NT2/D1 (cell line): ENCODE data around the gene MYD88.

Experiments
- DNase-seq: peaks from one replicate; pipeline ENCODE4 v3.0.0-alpha.2; 2011; ENCODE audit warnings: low read depth, low spot score
- H3K27me3 ChIP-seq: 2 replicates; pipeline ENCODE4 v1.6.0; 2011; ENCODE audit warnings: mild to moderate bottlenecking; ENCODE audit not compliant: insufficient read length, insufficient read depth
- H3K36me3 ChIP-seq: 2 replicates; pipeline ENCODE4 v1.6.1; 2011; ENCODE audit warnings: mild to moderate bottlenecking, low read length, mixed read lengths; ENCODE audit not compliant: insufficient read depth, insufficient read length
- H3K4me1 ChIP-seq: 2 replicates; pipeline ENCODE4 v1.5.1; 2011; ENCODE audit not compliant: insufficient read depth, insufficient read length
- H3K4me3 ChIP-seq: 2 replicates; pipeline ENCODE4 v1.5.1; 2011; ENCODE audit warnings: low read depth; ENCODE audit not compliant: insufficient read length
- H3K9ac ChIP-seq: 2 replicates; pipeline ENCODE4 v1.6.0; 2011; ENCODE audit warnings: low read depth; ENCODE audit not compliant: insufficient read length
- H3K9me3 ChIP-seq: 2 replicates; pipeline ENCODE4 v1.5.1; 2011; ENCODE audit warnings: mild to moderate bottlenecking, low read length; ENCODE audit not compliant: insufficient read depth
- SUZ12 ChIP-seq: IDR thresholded peaks from 2 replicates; pipeline ENCODE4 v1.6.1; 2011; ENCODE audit not compliant: insufficient read length, insufficient read depth; ENCODE audit errors: extremely low read depth
- YY1 ChIP-seq: IDR thresholded peaks from 2 replicates; pipeline ENCODE4 v1.6.1; 2011; ENCODE audit not compliant: insufficient read length, insufficient read depth
- ZNF274 ChIP-seq: IDR thresholded peaks from 2 replicates; pipeline ENCODE4 v1.6.1; 2011; ENCODE audit warnings: mild to moderate bottlenecking, low read depth, low read length

MYD88 gene

GRCh38 chr3:38151667-38152265 is 13.3 kb downstream of the MYD88 start:
- Histone ChIP-seq H3K27me3 (no peaks in the 10 kb centered on the region), H3K9me3 (peaks cover 4% of the 10 kb centered on the region; the same call in 1 of the 2 replicates), H3K36me3 (no peaks in the 10 kb centered on the region), H3K4me1 (no peaks in the 10 kb centered on the region), H3K4me3 (no peak overlapping the region), H3K9ac (no peak overlapping the region)
- TF ChIP-seq YY1 (no peak), ZNF274 (no peak), SUZ12 (no peak)
- DNase-seq: no peak

DNA sequence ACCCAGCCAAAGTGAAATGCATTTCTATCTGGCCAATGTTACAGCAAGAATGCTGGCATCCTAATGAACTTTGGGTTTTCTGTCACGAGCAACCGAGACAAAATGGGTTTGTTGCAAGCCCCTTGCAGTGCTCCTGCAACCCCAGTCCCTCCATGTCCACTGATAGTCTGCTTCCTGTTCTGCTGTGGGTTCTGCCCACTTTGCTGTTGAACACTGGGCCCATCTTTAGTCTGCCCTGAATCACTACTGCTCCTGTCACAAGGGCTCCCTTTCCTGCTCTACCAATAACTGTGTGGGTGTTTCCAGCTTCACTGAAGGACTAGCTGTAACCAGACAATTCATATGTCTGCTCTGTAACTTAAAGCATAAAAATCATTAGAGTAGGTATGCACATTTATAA is 14.1 kb downstream of the MYD88 start:
- Histone ChIP-seq H3K9me3 (no peaks in the 10 kb centered on the region), H3K27me3 (no peaks in the 10 kb centered on the region), H3K9ac (no peak overlapping the region), H3K36me3 (no peaks in the 10 kb centered on the region), H3K4me1 (no peaks in the 10 kb centered on the region), H3K4me3 (no peak overlapping the region)
- DNase-seq: no peak
- TF ChIP-seq ZNF274: no peak
- TF ChIP-seq SUZ12: no peak
- no peak for TF ChIP-seq YY1

GRCh38 chr3:38153221-38153620 is 14.8 kb downstream of the MYD88 start:
- no peak for TF ChIP-seq ZNF274
- TF ChIP-seq YY1: no peak
- no peak for TF ChIP-seq SUZ12
- Histone ChIP-seq H3K9me3 (no peaks in the 10 kb centered on the region), H3K9ac (no peak overlapping the region), H3K27me3 (no peaks in the 10 kb centered on the region), H3K36me3 (no peaks in the 10 kb centered on the region), H3K4me1 (no peaks in the 10 kb centered on the region), H3K4me3 (no peak overlapping the region)
- DNase-seq: no peak

DNA sequence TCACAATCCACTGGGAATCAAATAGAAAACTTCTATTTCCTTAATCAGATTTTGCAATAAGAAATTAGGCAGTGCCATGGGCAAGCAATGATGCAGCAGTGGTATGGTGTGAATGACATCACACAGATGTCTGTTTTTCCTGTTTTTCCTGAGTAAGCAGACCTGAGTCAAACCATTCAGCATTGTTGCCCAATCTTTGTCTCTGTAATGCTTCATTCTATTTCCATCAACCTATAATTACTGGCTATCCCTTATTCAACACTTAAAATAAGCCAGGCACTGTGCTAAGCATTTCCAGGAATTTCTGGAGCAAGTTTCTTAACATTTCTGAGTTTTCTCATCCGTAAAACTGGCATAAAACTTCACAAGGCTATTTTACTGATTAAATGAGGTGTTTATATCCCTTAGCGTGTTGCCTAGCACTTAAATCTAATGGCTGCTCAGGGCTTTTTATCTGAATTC is 15.6 kb downstream of the MYD88 start:
- H3K36me3 ChIP-seq: no peaks in the 10 kb centered on the region
- H3K4me1 ChIP-seq: no peaks in the 10 kb centered on the region
- H3K9ac ChIP-seq: no peak overlapping the region
- no peaks in the 10 kb centered on the region for H3K9me3 ChIP-seq
- H3K4me3 ChIP-seq: no peak overlapping the region
- TF ChIP-seq YY1: no peak
- no peak for TF ChIP-seq SUZ12
- no peak for TF ChIP-seq ZNF274
- DNase-seq: no peak
- no peaks in the 10 kb centered on the region for H3K27me3 ChIP-seq

GRCh38 chr3:38154625-38155255 is 16.3 kb downstream of the MYD88 start:
- Histone ChIP-seq H3K4me3 (no peak overlapping the region), H3K36me3 (no peaks in the 10 kb centered on the region), H3K9me3 (no peaks in the 10 kb centered on the region), H3K27me3 (no peaks in the 10 kb centered on the region), H3K9ac (no peak overlapping the region), H3K4me1 (no peaks in the 10 kb centered on the region)
- no peak for DNase-seq
- TF ChIP-seq ZNF274: no peak
- no peak for TF ChIP-seq YY1
- no peak for TF ChIP-seq SUZ12

DNA sequence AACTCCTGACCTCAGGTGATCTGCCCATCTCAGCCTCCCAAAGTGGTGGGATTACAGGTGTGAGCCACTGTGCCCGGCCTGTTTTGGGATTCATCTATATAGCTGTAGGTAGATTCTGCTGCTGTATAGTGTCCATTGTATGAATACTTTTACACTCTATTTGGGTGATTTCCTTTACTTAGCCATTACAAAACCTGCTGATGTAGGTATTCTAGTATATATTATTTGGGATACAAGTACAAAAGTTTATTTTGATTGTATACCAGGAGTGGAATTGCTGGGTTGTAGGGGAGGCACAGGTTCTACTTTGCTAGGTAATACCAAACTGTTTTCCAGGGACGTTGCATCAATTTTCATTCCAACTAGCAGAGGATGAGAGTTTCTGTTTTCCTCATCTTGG is 17.4 kb downstream of the MYD88 start:
- Histone ChIP-seq H3K4me3 (no peak overlapping the region), H3K36me3 (no peaks in the 10 kb centered on the region), H3K27me3 (no peaks in the 10 kb centered on the region), H3K9me3 (no peaks in the 10 kb centered on the region; the same call in 1 of the 2 replicates), H3K4me1 (no peaks in the 10 kb centered on the region), H3K9ac (no peak overlapping the region)
- DNase-seq: no peak
- no peak for TF ChIP-seq SUZ12
- TF ChIP-seq YY1: no peak
- TF ChIP-seq ZNF274: no peak

- no peak overlapping the region for H3K9ac ChIP-seq
- TF ChIP-seq SUZ12 (no peak), ZNF274 (no peak), YY1 (no peak)
- no peak overlapping the region for H3K4me3 ChIP-seq
- H3K36me3 ChIP-seq: no peaks in the 10 kb centered on the region
- H3K4me1 ChIP-seq: no peaks in the 10 kb centered on the region
- no peaks in the 10 kb centered on the region for H3K27me3 ChIP-seq
- DNase-seq: no peak
- H3K9me3 ChIP-seq: no peaks in the 10 kb centered on the region; the same call in 1 of the 2 replicates
These were observed 18.7 kb downstream of the MYD88 start for GRCh38 chr3:38157117-38157516.
